HG03095 (cell line): ENCODE results near the gene HLX.

ENCODE experiments used
- ATAC-seq: cut with Tn5 transposase; IDR thresholded peaks from one replicate; pipeline ENCODE4 v1.9.1; 2021; ENCODE audit warnings: moderate library complexity; ENCODE audit not compliant: unreplicated experiment

The HLX gene

GRCh38 chr1:220880726-220881506 lies 1.7 kb downstream of the HLX start:
- ATAC-seq: no peak

DNA sequence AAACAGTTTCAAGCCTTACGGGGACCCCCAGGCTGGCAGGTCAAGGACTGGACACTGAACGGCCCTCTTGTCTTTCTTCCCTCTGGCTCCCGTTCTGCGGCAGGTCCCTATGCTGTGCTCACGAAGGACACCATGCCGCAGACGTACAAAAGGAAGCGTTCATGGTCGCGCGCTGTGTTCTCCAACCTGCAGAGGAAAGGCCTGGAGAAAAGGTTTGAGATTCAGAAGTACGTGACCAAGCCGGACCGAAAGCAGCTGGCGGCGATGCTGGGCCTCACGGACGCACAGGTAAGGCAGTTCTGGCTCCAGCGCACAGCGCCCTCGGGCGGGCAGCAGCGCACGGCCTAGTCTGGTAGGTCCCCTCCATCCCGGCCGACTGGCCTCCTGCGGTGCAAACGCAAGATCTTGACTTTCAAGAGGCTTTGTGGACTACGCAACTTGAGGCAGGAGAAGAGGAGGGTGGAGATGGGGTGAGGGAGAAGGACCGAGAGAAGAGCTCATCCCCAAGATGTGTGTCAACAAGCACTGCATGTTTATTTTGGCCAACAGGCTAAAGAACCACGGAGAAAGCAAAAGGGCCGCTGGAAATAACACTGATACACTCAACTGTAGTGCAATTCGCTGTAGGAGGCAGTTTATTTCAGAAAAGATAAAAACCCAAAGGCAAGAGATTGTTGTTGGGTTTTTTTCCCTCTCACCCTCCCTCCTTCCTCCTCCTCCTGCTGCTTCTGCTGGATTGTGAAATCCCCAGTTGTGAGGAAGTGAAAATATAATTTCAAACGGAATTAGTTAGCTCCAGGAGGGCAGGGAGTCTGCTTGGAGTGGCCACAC lies 3.0 kb downstream of the HLX start:
- no peak for ATAC-seq

DNA sequence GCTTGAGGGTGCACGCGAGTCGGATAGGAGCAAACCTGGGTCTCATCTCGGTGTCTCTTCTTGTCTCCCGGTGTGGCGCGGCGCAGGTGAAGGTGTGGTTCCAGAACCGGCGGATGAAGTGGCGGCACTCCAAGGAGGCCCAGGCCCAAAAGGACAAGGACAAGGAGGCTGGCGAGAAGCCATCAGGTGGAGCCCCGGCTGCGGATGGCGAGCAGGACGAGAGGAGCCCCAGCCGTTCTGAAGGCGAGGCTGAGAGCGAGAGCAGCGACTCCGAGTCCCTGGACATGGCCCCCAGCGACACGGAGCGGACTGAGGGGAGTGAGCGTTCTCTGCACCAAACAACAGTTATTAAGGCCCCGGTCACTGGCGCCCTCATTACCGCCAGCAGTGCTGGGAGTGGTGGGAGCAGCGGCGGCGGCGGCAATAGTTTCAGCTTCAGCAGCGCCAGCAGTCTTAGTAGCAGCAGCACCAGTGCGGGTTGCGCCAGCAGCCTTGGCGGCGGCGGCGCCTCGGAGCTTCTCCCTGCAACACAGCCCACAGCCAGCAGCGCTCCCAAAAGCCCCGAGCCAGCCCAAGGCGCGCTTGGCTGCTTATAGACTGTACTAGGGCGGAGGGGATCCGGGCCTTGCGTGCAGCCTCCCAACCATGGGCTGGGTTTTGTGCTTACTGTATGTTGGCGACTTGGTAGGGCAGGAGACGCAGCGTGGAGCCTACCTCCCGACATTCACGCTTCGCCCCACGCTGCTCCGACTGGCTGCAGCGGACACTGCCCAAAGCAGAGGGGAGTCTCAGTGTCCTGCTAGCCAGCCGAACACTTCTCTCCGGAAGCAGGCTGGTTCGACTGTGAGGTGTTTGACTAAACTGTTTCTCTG lies 5.1 kb downstream of the HLX start:
- ATAC-seq: no peak

GRCh38 chr1:220884981-220885918 lies 6.0 kb downstream of the HLX start:
- ATAC-seq: no peak

DNA sequence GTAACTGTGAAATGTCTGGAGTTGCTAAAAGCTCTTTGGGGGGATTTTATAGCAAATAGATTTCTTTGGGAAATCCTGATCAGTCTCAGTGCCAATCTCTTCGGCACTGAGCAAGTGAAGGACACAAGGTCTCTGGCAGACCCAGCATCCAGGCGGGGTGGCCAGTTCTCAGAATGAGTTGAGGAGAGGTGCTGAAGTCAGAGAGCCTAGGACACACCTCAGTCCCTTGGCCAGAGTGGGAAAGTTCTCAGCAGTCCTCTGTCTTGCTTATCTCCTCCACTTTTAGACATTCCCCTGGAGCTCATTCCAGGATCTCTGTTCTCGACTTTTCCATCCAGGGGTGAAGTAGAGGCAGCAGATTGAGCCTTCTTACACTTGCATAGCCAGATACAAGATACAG lies 6.7 kb downstream of the HLX start:
- no peak for ATAC-seq

- ATAC-seq: no peak
These were observed 7.4 kb downstream of the HLX start for GRCh38 chr1:220886470-220887201.

- ATAC-seq: no peak
These were observed 7.9 kb downstream of the HLX start for GRCh38 chr1:220887202-220887519.

DNA sequence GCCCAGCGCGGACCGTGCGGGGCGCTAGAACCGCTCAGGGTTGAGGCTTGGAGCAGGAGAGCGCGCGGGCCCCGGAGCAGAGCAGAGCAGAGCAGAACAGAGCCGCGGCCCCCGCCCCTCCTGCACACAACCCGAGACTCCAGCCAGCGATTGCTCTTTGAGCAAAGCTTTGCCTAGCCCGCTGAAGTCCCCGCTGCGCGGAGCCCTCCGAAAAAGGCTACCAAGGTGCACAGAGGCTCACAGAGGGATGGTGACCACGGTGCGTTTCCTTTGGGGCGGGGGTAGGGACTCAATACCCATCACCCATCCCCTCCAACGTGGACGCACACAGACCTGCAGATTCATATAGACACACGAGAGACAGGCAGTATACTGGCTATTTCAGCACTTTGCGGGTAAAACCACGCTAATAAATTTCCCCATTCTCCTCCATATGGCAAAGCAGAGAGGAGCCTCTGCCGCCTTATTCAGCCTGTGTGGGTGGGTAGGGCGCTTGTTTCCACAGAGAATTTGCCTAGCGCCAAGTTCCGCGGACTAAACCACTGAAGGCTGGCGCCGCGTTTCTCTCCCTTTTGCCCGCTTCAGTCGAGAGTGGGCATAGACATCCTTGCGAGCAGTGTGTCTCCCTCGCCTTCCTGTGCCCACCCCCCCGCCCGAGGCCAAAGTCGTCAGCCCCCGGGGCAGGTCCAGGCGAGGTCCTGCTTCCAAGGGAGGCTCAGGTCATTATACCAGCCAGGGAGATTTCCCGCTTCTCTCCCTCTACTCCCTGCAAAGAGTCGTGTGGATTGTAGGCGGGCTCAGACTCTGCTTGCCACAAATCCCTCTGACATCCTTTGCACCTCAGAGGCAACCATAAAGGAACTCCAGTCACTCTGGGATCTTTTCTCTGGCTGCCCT lies 8.5 kb downstream of the HLX start:
- ATAC-seq: no peak

- ATAC-seq: no peak
These were observed 9.3 kb downstream of the HLX start for GRCh38 chr1:220888417-220888986.

DNA sequence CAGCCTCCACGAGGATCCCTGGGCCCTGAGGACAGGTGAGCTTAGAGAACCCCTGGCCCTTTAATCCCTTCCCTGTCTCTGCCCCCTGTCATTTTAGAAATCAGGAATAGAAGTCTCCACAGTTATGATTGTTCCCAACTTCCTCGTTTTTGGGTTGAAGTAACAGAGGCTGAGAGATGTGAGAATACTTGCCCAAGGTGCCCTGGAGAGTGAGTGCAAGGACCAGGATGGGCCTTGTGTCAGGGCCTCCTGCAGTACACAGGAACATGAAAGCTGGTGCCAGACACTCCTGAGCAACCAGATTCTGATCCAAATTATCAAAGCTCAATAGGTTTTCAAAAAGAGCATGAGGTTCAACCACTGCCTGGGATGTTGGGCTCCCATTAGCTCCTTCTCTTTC lies 10.1 kb downstream of the HLX start:
- no peak for ATAC-seq

GRCh38 chr1:220889848-220890287 lies 10.6 kb downstream of the HLX start:
- no peak for ATAC-seq

- ATAC-seq: no peak
These were observed 11.4 kb downstream of the HLX start for GRCh38 chr1:220890602-220891001.

DNA sequence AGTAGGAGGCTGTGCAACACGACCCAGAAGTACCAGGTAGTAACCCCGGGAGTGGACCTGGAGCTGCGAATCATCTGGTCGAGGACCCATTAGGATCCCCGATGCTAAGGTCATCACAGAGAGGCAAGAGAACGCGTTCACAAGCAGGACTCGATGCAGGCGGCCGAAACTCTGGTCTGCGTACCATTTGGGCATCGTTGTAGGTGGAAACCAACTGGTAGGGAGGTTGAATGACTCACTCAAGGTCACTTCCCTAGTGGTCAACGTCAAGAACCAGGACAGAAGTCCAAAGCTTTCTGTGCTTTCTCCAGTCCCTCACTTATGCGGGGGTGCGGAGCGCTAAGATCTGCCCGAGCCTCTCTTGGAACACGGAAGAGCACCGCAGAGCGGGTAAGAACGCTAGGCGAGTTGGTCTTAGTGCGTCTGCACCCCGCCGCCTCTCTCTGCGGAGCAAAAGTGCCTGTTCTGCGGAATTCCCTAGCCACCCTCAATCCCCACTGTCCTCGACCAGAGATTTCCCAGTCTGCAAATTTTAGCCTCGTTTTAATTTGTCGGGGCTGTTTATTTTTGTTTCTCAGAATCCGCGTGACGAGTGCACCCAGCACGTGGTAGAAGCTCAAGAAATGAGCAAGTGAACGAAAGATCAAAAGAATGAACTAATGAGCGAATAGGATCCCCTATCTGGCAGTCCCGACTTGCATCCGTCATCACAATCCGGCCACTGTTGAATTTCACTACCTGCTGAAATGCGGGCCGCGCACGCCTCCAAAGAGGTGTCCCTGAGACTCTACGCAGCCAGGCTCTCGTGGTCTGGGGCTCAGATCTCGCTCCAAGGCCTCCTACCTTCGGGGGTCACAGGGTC lies 12.2 kb downstream of the HLX start:
- ATAC-seq: no peak

- ATAC-seq: no peak
These were observed 12.8 kb downstream of the HLX start for GRCh38 chr1:220892086-220892376.

DNA sequence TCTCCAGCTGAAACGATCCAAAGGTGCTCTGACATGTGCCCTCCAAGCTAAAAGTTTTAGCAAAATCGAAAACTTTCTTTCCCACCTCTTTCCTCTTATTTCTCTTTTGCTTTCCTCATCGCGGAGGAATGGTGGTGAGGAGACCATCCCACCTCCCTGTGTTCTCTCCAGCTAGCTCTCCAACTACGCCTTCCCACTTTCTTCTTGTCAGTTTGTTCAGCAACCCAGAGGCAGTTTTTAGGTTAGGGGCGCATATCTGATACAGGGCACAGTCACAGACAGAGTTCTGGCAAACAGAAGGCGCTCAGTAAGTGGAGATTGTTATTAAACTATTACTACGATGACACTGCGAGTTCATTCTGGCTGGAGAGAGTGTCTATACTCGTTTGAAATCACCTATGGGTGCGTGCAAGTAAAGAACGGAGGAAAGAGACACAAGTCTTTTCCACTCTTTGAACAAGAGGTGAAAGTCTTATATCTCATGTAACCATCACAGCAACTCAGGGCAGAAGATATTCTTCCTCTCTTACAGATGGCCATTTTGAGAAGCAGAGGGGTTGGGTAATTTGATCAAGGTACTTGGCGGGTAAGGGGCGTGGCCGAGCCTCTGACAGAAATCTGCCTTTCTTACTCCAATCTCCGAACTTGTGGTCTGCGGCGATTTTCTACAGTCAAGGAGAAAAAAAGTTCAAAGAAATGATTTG lies 13.9 kb downstream of the HLX start:
- no peak for ATAC-seq

- ATAC-seq: no peak
These were observed 14.4 kb downstream of the HLX start for GRCh38 chr1:220893701-220894024.
